Upper lobe of left lung (tissue), 6 donors: Measurements from ENCODE around the gene PNPLA1. TPM values are rescaled to one million over a fixed set of nuclear protein-coding genes. Genes with fewer than 3 reads are reported as not detected.

Source experiments
- ATAC-seq, 2 donors: fragments of 200-7000 bp; cut with Tn5 transposase; one replicate each; pipeline ENCODE4 v1.9.1; 2022; ENCODE audit warnings: mild to moderate bottlenecking in 2 of 2, moderate library complexity in 2 of 2; ENCODE audit not compliant: low FRiP score in 2 of 2
- DNase-seq, 2 donors: peaks; one replicate each; pipeline ENCODE4 v3.0.0-alpha.2; 2019 to 2020
- H3K27ac ChIP-seq, 4 donors: fragments of 200-600 bp; sonication (generic); one replicate each; pipeline ENCODE4 v1.5.1; 2016 to 2019
- H3K27me3 ChIP-seq, 4 donors: fragments of 200-600 bp; sonication (generic); one replicate each; pipeline ENCODE4 v1.5.1; 2017 to 2019
- H3K36me3 ChIP-seq, 4 donors: fragments of 200-600 bp; sonication (generic); one replicate each; pipeline ENCODE4 v1.5.1; 2016 to 2019
- H3K4me1 ChIP-seq, 4 donors: fragments of 200-600 bp; sonication (generic); one replicate each; pipeline ENCODE4 v1.5.1; 2018 to 2019
- H3K4me3 ChIP-seq, 4 donors: fragments of 200-600 bp; sonication (generic); one replicate each; pipeline ENCODE4 v1.5.1; 2017 to 2019; ENCODE audit warnings: mild to moderate bottlenecking in 2 of 4, moderate library complexity in 1 of 4
- H3K9me3 ChIP-seq, 4 donors: fragments of 200-600 bp; sonication (generic); one replicate each; pipeline ENCODE4 v1.5.1; 2018 to 2019
- EP300 ChIP-seq, 4 donors: sonication (generic); formaldehyde crosslinking; IDR thresholded peaks; one replicate each; pipeline ENCODE4 v1.5.1; 2017; ENCODE audit warnings: antibody characterized with exemption in 4 of 4, control low read depth in 2 of 4
- POLR2A ChIP-seq, 4 donors: fragments of 450-650 bp; IDR thresholded peaks; one replicate each; pipeline ENCODE4 v1.5.1; 2016 to 2017; ENCODE audit warnings: antibody characterized with exemption in 4 of 4, mild to moderate bottlenecking in 2 of 4
- POLR2AphosphoS5 ChIP-seq, 2 donors: sonication (generic); formaldehyde crosslinking; IDR thresholded peaks; one replicate each; pipeline ENCODE4 v1.5.1; 2017; ENCODE audit warnings: antibody characterized with exemption in 2 of 2
- WGBS, 2 donors: methylation state at CpG; one replicate each; pipeline ENCODE4 v1.1.5; 2017 to 2018; 5-methylcytosine and 5-hydroxymethylcytosine counted together
- total RNA-seq, 6 donors: library from RNA; depleted of rRNA in 4 of 6; stranded (reverse); fragments of >200 nt in 4 of 6; gene quantifications; one replicate each; pipeline versions ENCODE4 v1.1.0 to v1.2.1, GENCODE V29; 2016 to 2021
- TF ChIP-seq, protein P1 (sequence below), 6 experiments: fragments of 450-650 bp in 4 of 6; fragments of 200-600 bp in 2 of 6; sonication (generic) in 2 of 6; IDR thresholded peaks; one replicate each; pipeline ENCODE4 v1.5.1; 2016 to 2019; ENCODE audit warnings: antibody characterized with exemption in 6 of 6
- donor health status: DM: no; HTN: no; CAD: no; lungs with moderate emphysema.
- donor health status: DM: no; HTN: yes; CAD: no; lungs with severe emphysema.

Gene PNPLA1
- total RNA-seq, 6 donors from 2014 or later = 0.14 to 0.61 (median 0.30) TPM; not detected in 3

DNA sequence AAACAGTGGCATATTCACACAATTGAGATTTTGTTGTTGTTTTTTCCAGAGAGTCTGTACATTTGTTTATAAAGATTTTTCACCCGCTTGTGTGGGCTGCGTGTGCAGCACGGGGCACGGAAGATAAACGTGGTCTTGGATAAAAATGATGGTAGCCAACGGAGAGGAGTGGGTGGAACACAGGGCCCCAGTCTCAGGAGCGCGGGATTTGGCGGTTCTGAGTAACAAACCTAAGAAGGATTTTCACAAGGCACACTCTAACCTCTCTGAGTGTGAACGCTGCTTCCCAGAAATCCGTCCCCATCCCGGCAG is 70.4 kb downstream of the PNPLA1 start:
- TF ChIP-seq, protein P1, sequence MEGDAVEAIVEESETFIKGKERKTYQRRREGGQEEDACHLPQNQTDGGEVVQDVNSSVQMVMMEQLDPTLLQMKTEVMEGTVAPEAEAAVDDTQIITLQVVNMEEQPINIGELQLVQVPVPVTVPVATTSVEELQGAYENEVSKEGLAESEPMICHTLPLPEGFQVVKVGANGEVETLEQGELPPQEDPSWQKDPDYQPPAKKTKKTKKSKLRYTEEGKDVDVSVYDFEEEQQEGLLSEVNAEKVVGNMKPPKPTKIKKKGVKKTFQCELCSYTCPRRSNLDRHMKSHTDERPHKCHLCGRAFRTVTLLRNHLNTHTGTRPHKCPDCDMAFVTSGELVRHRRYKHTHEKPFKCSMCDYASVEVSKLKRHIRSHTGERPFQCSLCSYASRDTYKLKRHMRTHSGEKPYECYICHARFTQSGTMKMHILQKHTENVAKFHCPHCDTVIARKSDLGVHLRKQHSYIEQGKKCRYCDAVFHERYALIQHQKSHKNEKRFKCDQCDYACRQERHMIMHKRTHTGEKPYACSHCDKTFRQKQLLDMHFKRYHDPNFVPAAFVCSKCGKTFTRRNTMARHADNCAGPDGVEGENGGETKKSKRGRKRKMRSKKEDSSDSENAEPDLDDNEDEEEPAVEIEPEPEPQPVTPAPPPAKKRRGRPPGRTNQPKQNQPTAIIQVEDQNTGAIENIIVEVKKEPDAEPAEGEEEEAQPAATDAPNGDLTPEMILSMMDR (IDR thresholded peaks at IDR 0.05) = no peak
- no peak for TF ChIP-seq POLR2A (IDR thresholded peaks at IDR 0.05)
- no peak for TF ChIP-seq EP300 (IDR thresholded peaks at IDR 0.05)
- peaks cover 0 to 2% (median 0%) of the 10 kb centered on the region in 4 donors for H3K27me3 ChIP-seq
- H3K4me3 ChIP-seq = no peak overlapping the region
- ATAC-seq (no peak), DNase-seq (no peak)
- H3K4me1 ChIP-seq = peaks cover 4 to 10% (median 5%) of the 10 kb centered on the region in 4 donors
- H3K27ac ChIP-seq = no peak overlapping the region
- H3K9me3 ChIP-seq = no peaks in the 10 kb centered on the region
- 64 to 66% methylated on average over 12 of the region's 12 CpGs for WGBS, 2 donors
- no peaks in the 10 kb centered on the region for H3K36me3 ChIP-seq

DNA sequence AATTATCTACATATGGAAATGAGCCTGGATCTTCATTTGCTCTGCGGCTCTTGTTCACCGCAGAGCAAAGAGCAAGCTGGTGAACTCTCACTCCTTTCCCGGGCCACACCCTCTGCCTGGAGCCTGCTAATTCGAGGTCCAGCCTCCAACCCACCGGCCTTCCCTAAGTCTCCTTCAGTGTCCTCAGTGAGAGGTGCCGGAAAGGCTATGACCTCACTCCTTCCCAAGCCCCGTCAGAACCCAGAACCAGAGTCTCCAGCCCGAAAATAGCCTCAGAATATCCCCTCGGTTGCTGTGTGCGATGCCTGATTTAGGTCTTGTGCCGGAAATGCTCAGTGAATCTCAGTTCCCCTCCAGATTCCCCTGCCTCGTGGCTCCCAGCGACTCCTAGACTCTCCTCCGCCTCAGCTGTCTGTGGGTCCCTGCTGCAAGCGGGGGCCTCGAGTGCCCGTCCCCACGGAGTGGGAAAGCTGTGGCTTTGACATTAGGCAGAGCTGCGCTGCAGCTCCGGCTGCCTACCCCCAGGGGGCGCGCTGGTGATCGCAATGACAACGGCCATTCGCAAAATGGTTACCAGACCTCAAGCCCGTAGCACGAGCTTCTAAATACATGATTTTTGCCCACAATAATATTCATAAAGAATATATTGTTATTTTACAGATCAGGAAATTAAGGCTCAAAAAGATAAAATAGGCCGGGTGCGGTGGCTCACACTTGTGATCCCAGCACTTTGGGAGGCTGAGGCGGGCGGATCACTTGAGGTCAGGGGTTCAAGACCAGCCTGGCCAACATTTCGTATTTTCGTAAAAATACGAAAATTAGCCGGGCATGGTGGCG is 71.0 kb downstream of the PNPLA1 start:
- WGBS, 2 donors = 20 to 23% methylated on average over 36 of the region's 36 CpGs
- peak; percentile 75 to 90 for DNase-seq
- peaks cover 4 to 10% (median 5%) of the 10 kb centered on the region in 4 donors for H3K4me1 ChIP-seq
- no peak overlapping the region for H3K27ac ChIP-seq
- H3K4me3 ChIP-seq = peak overlapping the region in 2 of 4 donors; percentile 9 to 17
- no peaks in the 10 kb centered on the region for H3K27me3 ChIP-seq
- TF ChIP-seq, protein P1 (IDR thresholded peaks at IDR 0.05) = peak; percentile 89 to 98 (median 92)
- TF ChIP-seq EP300 (IDR thresholded peaks at IDR 0.05) = no peak
- H3K36me3 ChIP-seq = no peaks in the 10 kb centered on the region
- peak; percentile 84 to 93 for ATAC-seq
- no peaks in the 10 kb centered on the region for H3K9me3 ChIP-seq

- 64 to 85% methylated on average over 5 of the region's 5 CpGs for WGBS, 2 donors
- ATAC-seq (no peak), DNase-seq (no peak)
- Histone ChIP-seq H3K36me3 (no peaks in the 10 kb centered on the region), H3K9me3 (no peaks in the 10 kb centered on the region), H3K4me3 (no peak overlapping the region), H3K4me1 (peaks cover 4 to 10% (median 5%) of the 10 kb centered on the region in 4 donors), H3K27me3 (no peaks in the 10 kb centered on the region), H3K27ac (no peak overlapping the region)
- no peak for TF ChIP-seq POLR2AphosphoS5 (IDR thresholded peaks at IDR 0.05)
- TF ChIP-seq, protein P1 (IDR thresholded peaks at IDR 0.05) = no peak
- TF ChIP-seq EP300 (IDR thresholded peaks at IDR 0.05) = peak in 1 of 4 donors; percentile 6
Observed at GRCh38 chr6:36343109-36343680, 73.3 kb downstream of the PNPLA1 start.

- Histone ChIP-seq H3K27ac (no peak overlapping the region), H3K27me3 (no peaks in the 10 kb centered on the region), H3K4me1 (peaks cover under 1 to 7% (median 5%) of the 10 kb centered on the region in 4 donors), H3K9me3 (no peaks in the 10 kb centered on the region), H3K4me3 (no peak overlapping the region), H3K36me3 (no peaks in the 10 kb centered on the region)
- no peak for ATAC-seq
- TF ChIP-seq POLR2A (IDR thresholded peaks at IDR 0.05) (no peak), POLR2AphosphoS5 (IDR thresholded peaks at IDR 0.05) (no peak), EP300 (IDR thresholded peaks at IDR 0.05) (no peak)
- TF ChIP-seq, protein P1 (IDR thresholded peaks at IDR 0.05) = no peak
- DNase-seq = no peak
- 87 to 93% methylated on average over 13 of the region's 13 CpGs for WGBS, 2 donors
Observed at GRCh38 chr6:36345681-36346466, 76.0 kb downstream of the PNPLA1 start.
